ENCODE measurements around the gene SEC14L6. TPM values are rescaled to one million over a fixed set of nuclear protein-coding genes. Genes with fewer than 3 reads are reported as not detected.

Gene SEC14L6
- total RNA-seq, 4 donors from 2014 or later, result 0.11 TPM; not detected in 3

GRCh38 chr22:30491381-30491780 is 55.2 kb downstream of the SEC14L6 start:
- H3K36me3 ChIP-seq, result no peaks in the 10 kb centered on the region
- H3K9me3 ChIP-seq, result no peaks in the 10 kb centered on the region
- DNase-seq, result no peak
- H3K4me1 ChIP-seq, result no peaks in the 10 kb centered on the region
- TF ChIP-seq POLR2A (IDR thresholded peaks at IDR 0.05), result no peak
- no peak for TF ChIP-seq CTCF (IDR thresholded peaks at IDR 0.05)
- no peaks in the 10 kb centered on the region for H3K27me3 ChIP-seq
- no peak overlapping the region for H3K4me3 ChIP-seq (replicated peaks in 1 of 3)
- no peak overlapping the region for H3K27ac ChIP-seq
- WGBS, 2 donors, result 82 to 88% methylated on average over 5 to 6 of the region's 7 CpGs
- intact Hi-C loops (cut with DNase I), result no loop called here

- no peak for DNase-seq
- Histone ChIP-seq H3K36me3 (no peaks in the 10 kb centered on the region), H3K27me3 (no peaks in the 10 kb centered on the region), H3K4me3 (replicated peaks in 1 of 3) (no peak overlapping the region), H3K27ac (no peak overlapping the region), H3K9me3 (no peaks in the 10 kb centered on the region), H3K4me1 (no peaks in the 10 kb centered on the region)
- intact Hi-C loops (cut with DNase I), result no loop called here
- TF ChIP-seq CTCF (IDR thresholded peaks at IDR 0.05) (no peak), POLR2A (IDR thresholded peaks at IDR 0.05) (no peak)
- 79 to 83% methylated on average over 10 to 11 of the region's 11 CpGs for WGBS, 2 donors
Observed at GRCh38 chr22:30490399-30490798, 56.1 kb downstream of the SEC14L6 start.

DNA sequence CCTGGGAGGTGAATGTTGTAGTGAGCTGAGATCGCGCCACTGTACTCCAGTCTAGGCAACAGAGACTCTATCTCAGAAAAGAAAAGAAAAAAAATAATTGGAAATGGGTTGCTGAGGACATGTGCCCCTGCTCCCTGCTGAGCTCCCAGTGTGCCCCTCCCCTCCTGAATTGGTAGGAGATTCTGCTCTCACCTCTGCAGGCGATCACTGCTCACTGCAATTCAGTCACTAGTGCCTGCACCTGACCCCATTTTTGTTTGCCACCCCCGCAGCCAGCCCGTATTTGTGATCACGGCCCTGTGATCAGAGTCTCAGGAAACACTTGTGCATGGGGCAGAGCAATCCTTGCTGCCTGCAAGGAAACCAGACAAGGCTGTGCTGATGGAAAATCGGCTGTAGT is 58.4 kb downstream of the SEC14L6 start:
- H3K27me3 ChIP-seq, result no peaks in the 10 kb centered on the region
- no peaks in the 10 kb centered on the region for H3K4me1 ChIP-seq
- 68 to 71% methylated on average over 7 of the region's 7 CpGs for WGBS, 2 donors
- intact Hi-C loops (cut with DNase I), result loop anchor here (5.0 kb wide), 2 partner anchors 41 to 101 kb away; partner anchors contain the start of gene RNF215
- H3K36me3 ChIP-seq, result no peaks in the 10 kb centered on the region
- H3K4me3 ChIP-seq (replicated peaks in 1 of 3), result no peak overlapping the region
- DNase-seq, result no peak
- no peak for TF ChIP-seq CTCF (IDR thresholded peaks at IDR 0.05)
- no peak for TF ChIP-seq POLR2A (IDR thresholded peaks at IDR 0.05)
- no peaks in the 10 kb centered on the region for H3K9me3 ChIP-seq
- H3K27ac ChIP-seq, result no peak overlapping the region

- Histone ChIP-seq H3K27ac (no peak overlapping the region), H3K4me1 (no peaks in the 10 kb centered on the region), H3K4me3 (replicated peaks in 1 of 3) (no peak overlapping the region), H3K9me3 (no peaks in the 10 kb centered on the region), H3K27me3 (no peaks in the 10 kb centered on the region), H3K36me3 (no peaks in the 10 kb centered on the region)
- WGBS, 2 donors, result 82 to 86% methylated on average over 8 of the region's 8 CpGs
- intact Hi-C loops (cut with DNase I), result loop anchor here (5.0 kb wide), 2 partner anchors 39 to 99 kb away; partner anchors contain the start of gene RNF215
- no peak for DNase-seq
- TF ChIP-seq POLR2A (IDR thresholded peaks at IDR 0.05), result no peak
- TF ChIP-seq CTCF (IDR thresholded peaks at IDR 0.05), result no peak
Observed at GRCh38 chr22:30486661-30487115, 59.9 kb downstream of the SEC14L6 start.

- Histone ChIP-seq H3K4me3 (replicated peaks in 1 of 3) (no peak overlapping the region), H3K36me3 (no peaks in the 10 kb centered on the region), H3K9me3 (no peaks in the 10 kb centered on the region), H3K27me3 (no peaks in the 10 kb centered on the region), H3K27ac (no peak overlapping the region), H3K4me1 (no peaks in the 10 kb centered on the region)
- intact Hi-C loops (cut with DNase I), result loop anchor here (5.0 kb wide), 2 partner anchors 39 to 99 kb away; partner anchors contain the start of gene RNF215
- TF ChIP-seq POLR2A (IDR thresholded peaks at IDR 0.05), result no peak
- TF ChIP-seq CTCF (IDR thresholded peaks at IDR 0.05), result no peak
- WGBS, 2 donors, result 94% methylated on average over 5 of the region's 5 CpGs
- no peak for DNase-seq
Observed at GRCh38 chr22:30486118-30486517, 60.4 kb downstream of the SEC14L6 start.

All from thyroid gland (tissue), 4 donors.